GM23338 (cell line): ENCODE measurements around the gene GRIP2. TPM values are rescaled to one million over a fixed set of nuclear protein-coding genes. Genes with fewer than 3 reads are reported as not detected.

Experiments used
- ATAC-seq: fragments of 200-7000 bp; cut with Tn5 transposase; 3 replicates; pipeline ENCODE4 v1.9.1; 2020
- DNase-seq: peaks from one replicate; pipeline ENCODE4 v3.0.0-alpha.2; 2015; ENCODE audit warnings: low spot score
- H2AFZ ChIP-seq: fragments of 200-600 bp; sonication (generic); 2 replicates; pipeline ENCODE4 v1.8.0; 2016; ENCODE audit warnings: antibody characterized with exemption, mild to moderate bottlenecking, moderate library complexity
- H3F3A ChIP-seq: fragments of 200-600 bp; sonication (generic); replicated peaks from 2 replicates; pipeline ENCODE4 v1.8.0; 2017; ENCODE audit warnings: antibody characterized with exemption, mixed run types, low read depth
- H3K27ac ChIP-seq: fragments of 200-600 bp; sonication (generic); 2 replicates; pipeline ENCODE4 v1.6.1; 2016; ENCODE audit warnings: low read depth
- H3K27me3 ChIP-seq: fragments of 200-600 bp; sonication (generic); 2 replicates; pipeline ENCODE4 v1.8.0; 2016; ENCODE audit warnings: mild to moderate bottlenecking, mixed run types, moderate library complexity; ENCODE audit not compliant: insufficient read depth
- H3K36me3 ChIP-seq: fragments of 200-600 bp; sonication (generic); 2 replicates; pipeline ENCODE4 v1.8.0; 2016; ENCODE audit warnings: mild to moderate bottlenecking; ENCODE audit not compliant: insufficient read depth
- H3K4me1 ChIP-seq: fragments of 200-600 bp; sonication (generic); 2 replicates; pipeline ENCODE4 v1.8.0; 2016; ENCODE audit warnings: mild to moderate bottlenecking, moderate library complexity; ENCODE audit not compliant: insufficient read depth
- H3K4me2 ChIP-seq: fragments of 200-600 bp; sonication (generic); 2 replicates; pipeline ENCODE4 v1.7.1; 2017; ENCODE audit warnings: mixed run types
- H3K4me3 ChIP-seq: fragments of 200-600 bp; sonication (generic); 2 replicates; pipeline ENCODE4 v1.6.1; 2016; ENCODE audit warnings: mixed run types
- H3K79me2 ChIP-seq: fragments of 200-600 bp; sonication (generic); replicated peaks from 2 replicates; pipeline ENCODE4 v1.8.0; 2017; ENCODE audit warnings: mild to moderate bottlenecking; ENCODE audit not compliant: insufficient read depth
- H3K9me2 ChIP-seq: fragments of 200-600 bp; sonication (generic); 2 replicates; pipeline ENCODE4 v1.8.0; 2017; ENCODE audit not compliant: insufficient read depth
- H4K20me1 ChIP-seq: fragments of 200-600 bp; sonication (generic); replicated peaks from 2 replicates; pipeline ENCODE4 v1.8.0; 2017; ENCODE audit warnings: mild to moderate bottlenecking; ENCODE audit not compliant: insufficient read depth
- H3K27ac Mint-ChIP-seq: 2 replicates; pipeline ENCODE4 v1.8.0; 2020; ENCODE audit warnings: inconsistent platforms, mild to moderate bottlenecking, moderate library complexity, mixed read lengths
- H3K27me3 Mint-ChIP-seq: 3 replicates; pipeline ENCODE4 v1.8.0; 2022; ENCODE audit warnings: low read depth, mild to moderate bottlenecking, moderate library complexity, mixed read lengths, inconsistent platforms; ENCODE audit not compliant: insufficient read depth, poor library complexity
- H3K36me3 Mint-ChIP-seq: 3 replicates; pipeline ENCODE4 v1.8.0; 2021; ENCODE audit warnings: low read depth, mild to moderate bottlenecking, inconsistent platforms, moderate library complexity, mixed read lengths
- H3K4me1 Mint-ChIP-seq: 3 replicates; pipeline ENCODE4 v1.8.0; 2020; ENCODE audit warnings: mild to moderate bottlenecking, inconsistent platforms, mixed read lengths
- H3K4me3 Mint-ChIP-seq: 3 replicates; pipeline ENCODE4 v1.8.0; 2021; ENCODE audit warnings: moderate library complexity, mild to moderate bottlenecking, inconsistent platforms, mixed read lengths
- H3K9me3 Mint-ChIP-seq: 3 replicates; pipeline ENCODE4 v1.8.0; 2020; ENCODE audit warnings: moderate library complexity, mild to moderate bottlenecking, inconsistent platforms, mixed read lengths
- CREB1 ChIP-seq: fragments of 250-450 bp; sonication (Bioruptor Pico); IDR thresholded peaks from 2 replicates; pipeline ENCODE4 v1.5.0; 2020; ENCODE audit warnings: low read depth, mild to moderate bottlenecking, moderate library complexity
- EZH2 ChIP-seq: fragments of 200-600 bp; sonication (generic); IDR thresholded peaks from one replicate; pipeline ENCODE4 v1.8.0; 2017; ENCODE audit warnings: antibody characterized with exemption, mild to moderate bottlenecking, low read depth; ENCODE audit not compliant: unreplicated experiment
- EZH2phosphoT487 ChIP-seq: fragments of 200-600 bp; sonication (generic); IDR thresholded peaks from one replicate; pipeline ENCODE4 v1.8.1; 2018; ENCODE audit warnings: antibody characterized with exemption; ENCODE audit not compliant: unreplicated experiment
- JUNB ChIP-seq: IDR thresholded peaks from one replicate; pipeline ENCODE4 v1.6.1; 2016; ENCODE audit warnings: antibody characterized with exemption; ENCODE audit not compliant: unreplicated experiment
- NANOG ChIP-seq: IDR thresholded peaks from 2 replicates; pipeline ENCODE4 v1.6.1; 2016; ENCODE audit warnings: antibody characterized with exemption, borderline replicate concordance
- POLR2AphosphoS5 ChIP-seq: IDR thresholded peaks from 2 replicates; pipeline ENCODE4 v1.6.1; 2016; ENCODE audit warnings: antibody characterized with exemption, low read depth
- ZNF331 ChIP-seq: fragments of 250-450 bp; sonication (Bioruptor Pico); IDR thresholded peaks from 2 replicates; pipeline ENCODE4 v1.5.0; 2020; ENCODE audit warnings: low read depth, mild to moderate bottlenecking, moderate library complexity
- polyA plus RNA-seq: library from polyadenylated mRNA; unstranded; fragments of >200 nt; fragmentation: Nextera tagmentation; extraction: Ambion mirVana; gene quantifications from 2 replicates; pipeline ENCODE4 v1.2.1, GENCODE V29; 2016
- total RNA-seq: library from RNA; depleted of rRNA; stranded (reverse); fragments of >200 nt; shearing (Covaris generic); gene quantifications from 2 replicates; pipeline ENCODE4 v1.2.3, GENCODE V29; 2014
- TF ChIP-seq, protein P1 (sequence below): IDR thresholded peaks from one replicate; pipeline ENCODE4 v1.6.1; 2018; ENCODE audit warnings: antibody characterized with exemption; ENCODE audit not compliant: unreplicated experiment
- TF ChIP-seq, protein P2 (sequence below), 2 experiments: fragments of 200-600 bp in 1 of 2; sonication (generic) in 1 of 2; conservative IDR thresholded peaks; 2 replicates each; pipeline versions ENCODE4 v1.5.1 to v1.6.1; 2016 to 2017; ENCODE audit warnings: antibody characterized with exemption in 2 of 2, low read depth in 2 of 2, mild to moderate bottlenecking in 2 of 2, moderate library complexity in 1 of 2

The GRIP2 gene
- total and polyA plus RNA-seq, 2 experiments from 2014 or later = 3.6 to 5.8 TPM

- Mint-ChIP-seq H3K4me3 (no peak overlapping the region), H3K9me3 (no peaks in the 10 kb centered on the region), H3K27ac (no peak overlapping the region), H3K4me1 (peaks cover 61% of the 10 kb centered on the region), H3K36me3 (no peaks in the 10 kb centered on the region; the same call in 2 of the 3 replicates), H3K27me3 (peaks cover 9% of the 10 kb centered on the region)
- Histone ChIP-seq H3K36me3 (no peaks in the 10 kb centered on the region), H2AFZ (no peak overlapping the region), H3K4me2 (peak overlapping the region; percentile 60; the same call in 1 of the 2 replicates), H4K20me1 (no peaks in the 10 kb centered on the region), H3K4me1 (peaks cover 46% of the 10 kb centered on the region), H3K27me3 (no peaks in the 10 kb centered on the region), H3F3A (peaks cover 21% of the 10 kb centered on the region; the same call in 1 of the 2 replicates), H3K9me2 (no peaks in the 10 kb centered on the region), H3K4me3 (no peak overlapping the region), H3K79me2 (no peaks in the 10 kb centered on the region), H3K27ac (no peak overlapping the region)
- DNase-seq = no peak
- ATAC-seq = no peak
- no peak for TF ChIP-seq CREB1 (CRISPR knock-in tag)
- TF ChIP-seq ZNF331 = no peak
- no peak for TF ChIP-seq JUNB
- TF ChIP-seq EZH2phosphoT487 = no peak
- no peak for TF ChIP-seq NANOG
- TF ChIP-seq, protein P1, sequence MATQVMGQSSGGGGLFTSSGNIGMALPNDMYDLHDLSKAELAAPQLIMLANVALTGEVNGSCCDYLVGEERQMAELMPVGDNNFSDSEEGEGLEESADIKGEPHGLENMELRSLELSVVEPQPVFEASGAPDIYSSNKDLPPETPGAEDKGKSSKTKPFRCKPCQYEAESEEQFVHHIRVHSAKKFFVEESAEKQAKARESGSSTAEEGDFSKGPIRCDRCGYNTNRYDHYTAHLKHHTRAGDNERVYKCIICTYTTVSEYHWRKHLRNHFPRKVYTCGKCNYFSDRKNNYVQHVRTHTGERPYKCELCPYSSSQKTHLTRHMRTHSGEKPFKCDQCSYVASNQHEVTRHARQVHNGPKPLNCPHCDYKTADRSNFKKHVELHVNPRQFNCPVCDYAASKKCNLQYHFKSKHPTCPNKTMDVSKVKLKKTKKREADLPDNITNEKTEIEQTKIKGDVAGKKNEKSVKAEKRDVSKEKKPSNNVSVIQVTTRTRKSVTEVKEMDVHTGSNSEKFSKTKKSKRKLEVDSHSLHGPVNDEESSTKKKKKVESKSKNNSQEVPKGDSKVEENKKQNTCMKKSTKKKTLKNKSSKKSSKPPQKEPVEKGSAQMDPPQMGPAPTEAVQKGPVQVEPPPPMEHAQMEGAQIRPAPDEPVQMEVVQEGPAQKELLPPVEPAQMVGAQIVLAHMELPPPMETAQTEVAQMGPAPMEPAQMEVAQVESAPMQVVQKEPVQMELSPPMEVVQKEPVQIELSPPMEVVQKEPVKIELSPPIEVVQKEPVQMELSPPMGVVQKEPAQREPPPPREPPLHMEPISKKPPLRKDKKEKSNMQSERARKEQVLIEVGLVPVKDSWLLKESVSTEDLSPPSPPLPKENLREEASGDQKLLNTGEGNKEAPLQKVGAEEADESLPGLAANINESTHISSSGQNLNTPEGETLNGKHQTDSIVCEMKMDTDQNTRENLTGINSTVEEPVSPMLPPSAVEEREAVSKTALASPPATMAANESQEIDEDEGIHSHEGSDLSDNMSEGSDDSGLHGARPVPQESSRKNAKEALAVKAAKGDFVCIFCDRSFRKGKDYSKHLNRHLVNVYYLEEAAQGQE = no peak
- TF ChIP-seq, protein P2, sequence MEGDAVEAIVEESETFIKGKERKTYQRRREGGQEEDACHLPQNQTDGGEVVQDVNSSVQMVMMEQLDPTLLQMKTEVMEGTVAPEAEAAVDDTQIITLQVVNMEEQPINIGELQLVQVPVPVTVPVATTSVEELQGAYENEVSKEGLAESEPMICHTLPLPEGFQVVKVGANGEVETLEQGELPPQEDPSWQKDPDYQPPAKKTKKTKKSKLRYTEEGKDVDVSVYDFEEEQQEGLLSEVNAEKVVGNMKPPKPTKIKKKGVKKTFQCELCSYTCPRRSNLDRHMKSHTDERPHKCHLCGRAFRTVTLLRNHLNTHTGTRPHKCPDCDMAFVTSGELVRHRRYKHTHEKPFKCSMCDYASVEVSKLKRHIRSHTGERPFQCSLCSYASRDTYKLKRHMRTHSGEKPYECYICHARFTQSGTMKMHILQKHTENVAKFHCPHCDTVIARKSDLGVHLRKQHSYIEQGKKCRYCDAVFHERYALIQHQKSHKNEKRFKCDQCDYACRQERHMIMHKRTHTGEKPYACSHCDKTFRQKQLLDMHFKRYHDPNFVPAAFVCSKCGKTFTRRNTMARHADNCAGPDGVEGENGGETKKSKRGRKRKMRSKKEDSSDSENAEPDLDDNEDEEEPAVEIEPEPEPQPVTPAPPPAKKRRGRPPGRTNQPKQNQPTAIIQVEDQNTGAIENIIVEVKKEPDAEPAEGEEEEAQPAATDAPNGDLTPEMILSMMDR (conservative IDR thresholded peaks at IDR 0.05; ENCODE audit: low read depth in 2 of 2) = no peak
- no peak for TF ChIP-seq EZH2
- TF ChIP-seq POLR2AphosphoS5 = no peak
Measured at GRCh38 chr3:14536055-14536815, 3.9 kb downstream of the GRIP2 start.

DNA sequence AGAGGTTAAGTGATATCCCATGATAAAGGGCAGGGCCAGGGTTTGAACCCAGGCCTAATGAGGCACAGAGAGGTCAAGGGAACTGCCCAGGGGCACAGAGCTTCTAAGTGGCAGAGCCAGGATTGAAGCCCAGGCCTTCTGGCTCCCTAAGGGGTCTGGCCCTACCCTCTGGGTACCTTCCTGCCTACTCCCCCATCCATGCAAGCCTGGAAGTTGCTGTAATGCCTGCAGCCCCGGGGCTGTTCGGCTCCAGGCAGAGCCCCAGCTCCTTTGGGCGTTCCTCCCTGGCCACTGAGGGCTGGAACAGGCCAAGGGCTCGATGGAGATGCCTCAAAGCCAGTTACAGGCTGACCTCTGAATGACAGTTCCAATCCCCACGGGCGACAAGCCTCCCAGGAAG, 4.5 kb downstream of the GRIP2 start:
- no peaks in the 10 kb centered on the region for H4K20me1 ChIP-seq
- H3K27me3 ChIP-seq = no peaks in the 10 kb centered on the region
- no peak overlapping the region for H2AFZ ChIP-seq
- no peak overlapping the region for H3K4me3 ChIP-seq
- peaks cover 21% of the 10 kb centered on the region; the same call in 1 of the 2 replicates for H3F3A ChIP-seq
- H3K9me2 ChIP-seq = no peaks in the 10 kb centered on the region
- H3K36me3 ChIP-seq = no peaks in the 10 kb centered on the region
- H3K79me2 ChIP-seq = no peaks in the 10 kb centered on the region
- H3K4me2 ChIP-seq = peak overlapping the region; percentile 60
- ATAC-seq (no peak), DNase-seq (no peak)
- Mint-ChIP-seq H3K4me1 (peaks cover 63% of the 10 kb centered on the region), H3K27me3 (peaks cover 9% of the 10 kb centered on the region), H3K9me3 (no peaks in the 10 kb centered on the region), H3K27ac (no peak overlapping the region), H3K36me3 (no peaks in the 10 kb centered on the region; the same call in 2 of the 3 replicates), H3K4me3 (no peak overlapping the region)
- H3K4me1 ChIP-seq = peaks cover 48% of the 10 kb centered on the region
- H3K27ac ChIP-seq = no peak overlapping the region
- no peak for TF ChIP-seq NANOG
- no peak for TF ChIP-seq EZH2phosphoT487
